ENCODE data around the gene KEAP1.

The KEAP1 gene

DNA sequence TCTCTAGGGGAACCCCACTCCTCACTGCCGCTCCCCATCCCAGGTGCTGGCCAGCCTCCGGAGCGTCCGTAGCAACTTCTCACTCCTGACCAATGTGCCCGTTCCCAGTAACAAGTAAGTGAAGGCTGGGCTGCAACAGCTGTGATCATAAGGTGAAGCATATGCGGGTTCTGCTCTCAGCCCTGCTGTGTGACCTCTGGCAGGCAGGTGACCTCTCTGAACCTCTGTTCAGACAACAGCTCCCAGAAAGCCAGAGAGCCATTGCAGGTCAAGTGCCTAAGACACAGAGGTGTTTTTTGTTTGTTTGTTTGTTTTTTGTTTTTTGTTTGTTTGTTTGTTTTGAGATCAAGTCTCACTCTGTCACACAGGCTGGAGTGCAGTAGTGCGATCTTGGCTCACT lies 54.1 kb downstream of the KEAP1 start:
- DNase-seq (ENCODE audit: low read depth), result no peak

DNA sequence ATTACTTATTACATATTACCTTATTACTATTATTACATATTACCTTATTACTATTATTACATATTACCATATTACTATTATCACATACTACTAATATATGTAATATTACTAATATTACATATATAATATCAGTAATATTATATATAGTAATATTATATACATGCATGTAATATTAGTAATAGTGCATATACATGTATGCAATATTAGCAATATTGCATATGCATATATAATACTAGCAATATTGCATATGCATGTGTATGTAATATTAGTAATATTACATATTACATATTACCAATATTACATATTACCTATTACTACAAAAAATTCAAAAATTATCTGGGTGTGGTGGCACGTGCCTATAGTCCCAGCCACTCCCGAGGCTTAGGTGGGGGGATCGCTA lies 60.5 kb downstream of the KEAP1 start:
- DNase-seq (ENCODE audit: low read depth), result no peak

DNA sequence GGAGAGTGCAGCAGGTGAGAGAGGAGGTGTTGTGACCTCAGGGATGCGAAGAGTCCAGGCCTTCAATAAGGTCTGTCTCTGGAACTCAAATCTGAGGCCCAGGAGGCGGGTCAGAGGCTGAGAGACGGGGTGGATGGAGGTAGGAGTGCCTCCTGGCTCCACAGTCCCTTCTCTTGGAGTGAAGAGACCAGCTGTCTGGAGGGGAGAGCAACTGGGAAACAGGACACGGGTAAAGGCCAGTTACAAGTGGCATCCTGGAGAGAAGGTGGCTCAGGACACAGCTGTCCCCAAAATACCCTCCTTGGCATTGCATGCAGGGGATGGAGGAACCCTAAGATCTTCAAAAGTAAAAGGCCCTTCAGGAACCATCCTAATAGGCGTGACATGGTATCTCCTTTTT lies 63.6 kb downstream of the KEAP1 start:
- DNase-seq (ENCODE audit: low read depth), result no peak

Data from activated T-cell treated with anti-CD3 and anti-CD28 coated beads for 1 hour (primary cell).